ENCODE results near the gene TFPI. TPM values are rescaled to one million over a fixed set of nuclear protein-coding genes. Genes with fewer than 3 reads are reported as not detected.

Gene TFPI
- total RNA-seq, 1 experiment from 2014 or later: 129 TPM

DNA sequence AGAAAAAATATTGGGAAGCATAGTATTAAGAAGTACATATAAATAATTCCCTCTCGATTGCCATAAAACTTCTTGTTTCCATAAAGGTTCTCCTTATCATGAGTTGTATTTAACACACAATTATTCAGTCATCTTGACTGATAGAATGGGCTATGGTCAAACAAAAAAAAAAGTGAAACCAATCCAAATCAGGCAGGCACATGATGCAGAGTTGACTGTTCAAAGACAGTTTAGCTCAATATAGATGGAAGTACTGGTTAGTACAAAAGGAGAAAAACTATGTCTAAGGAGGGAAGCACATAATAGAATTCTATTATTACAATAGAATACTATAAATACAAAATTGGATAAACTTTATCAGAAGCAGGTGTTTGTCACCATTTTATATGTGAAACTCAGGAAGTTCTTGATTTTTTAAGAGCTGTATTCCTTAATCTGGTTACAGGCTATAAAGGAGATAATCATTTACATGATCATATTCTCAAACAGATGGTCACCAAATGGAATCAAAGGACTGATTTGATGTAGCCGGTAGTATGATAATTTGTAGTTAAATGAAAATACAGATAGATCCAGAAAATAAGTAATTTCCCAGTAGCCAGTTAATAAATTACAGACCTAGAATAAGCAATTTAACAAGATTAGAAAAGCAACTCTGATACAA, 88.0 kb downstream of the TFPI start:
- no peak overlapping the region for H3K4me3 ChIP-seq (ENCODE audit: low read depth in 2 of 2, low read length in 2 of 2)
- no peak overlapping the region for H3K27ac ChIP-seq (ENCODE audit: low read length)
- TF ChIP-seq POLR2AphosphoS5 (IDR thresholded peaks at IDR 0.05; ENCODE audit: low read depth, low read length) (no peak), TCF7L2 (IDR thresholded peaks at IDR 0.05; ENCODE audit: low read depth, low read length) (no peak), REST (IDR thresholded peaks at IDR 0.05; ENCODE audit: insufficient read depth in 1 of 2, low read depth in 2 of 2, low read length in 1 of 2) (no peak), SIN3A (IDR thresholded peaks at IDR 0.05; ENCODE audit: borderline replicate concordance, insufficient read depth, low read depth, low read length) (no peak)
- TF ChIP-seq, protein P1, sequence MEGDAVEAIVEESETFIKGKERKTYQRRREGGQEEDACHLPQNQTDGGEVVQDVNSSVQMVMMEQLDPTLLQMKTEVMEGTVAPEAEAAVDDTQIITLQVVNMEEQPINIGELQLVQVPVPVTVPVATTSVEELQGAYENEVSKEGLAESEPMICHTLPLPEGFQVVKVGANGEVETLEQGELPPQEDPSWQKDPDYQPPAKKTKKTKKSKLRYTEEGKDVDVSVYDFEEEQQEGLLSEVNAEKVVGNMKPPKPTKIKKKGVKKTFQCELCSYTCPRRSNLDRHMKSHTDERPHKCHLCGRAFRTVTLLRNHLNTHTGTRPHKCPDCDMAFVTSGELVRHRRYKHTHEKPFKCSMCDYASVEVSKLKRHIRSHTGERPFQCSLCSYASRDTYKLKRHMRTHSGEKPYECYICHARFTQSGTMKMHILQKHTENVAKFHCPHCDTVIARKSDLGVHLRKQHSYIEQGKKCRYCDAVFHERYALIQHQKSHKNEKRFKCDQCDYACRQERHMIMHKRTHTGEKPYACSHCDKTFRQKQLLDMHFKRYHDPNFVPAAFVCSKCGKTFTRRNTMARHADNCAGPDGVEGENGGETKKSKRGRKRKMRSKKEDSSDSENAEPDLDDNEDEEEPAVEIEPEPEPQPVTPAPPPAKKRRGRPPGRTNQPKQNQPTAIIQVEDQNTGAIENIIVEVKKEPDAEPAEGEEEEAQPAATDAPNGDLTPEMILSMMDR (IDR thresholded peaks at IDR 0.05): no peak
- ATAC-seq (no peak), DNase-seq (ENCODE audit: low read depth, low spot score) (no peak)
- no peaks in the 10 kb centered on the region for H3K27me3 ChIP-seq (ENCODE audit: control insufficient read depth, insufficient read depth, low read length)
- in situ Hi-C loops (cut with HindIII; ENCODE audit: low pct_unique_long_range_greater_than_20kb, low sequenced_read_pairs) (no loop called here), intact Hi-C loops (cut with micrococcal nuclease; ENCODE audit: unreplicated experiment) (no loop called here)
- ChIA-PET POLR2A (no interaction called here), CTCF (interaction anchor here (0.8 kb wide), 1 partner anchor 184 kb away, joined by 10 read pairs; no protein-coding TSS in a partner anchor)
- H3K4me1 ChIP-seq (ENCODE audit: control insufficient read depth, insufficient read depth, low read length): no peaks in the 10 kb centered on the region
- no peaks in the 10 kb centered on the region for H3K9me3 ChIP-seq (ENCODE audit: control insufficient read depth, insufficient read depth, low read depth, low read length)
- no TSS peak for BruUV-seq (replicated peaks)
- H3K36me3 ChIP-seq (ENCODE audit: control insufficient read depth, insufficient read depth, low read length): peaks cover 17% of the 10 kb centered on the region; the same call in 1 of the 2 replicates

- Histone ChIP-seq H3K4me1 (ENCODE audit: control insufficient read depth, insufficient read depth, low read length) (no peaks in the 10 kb centered on the region), H3K9me3 (ENCODE audit: control insufficient read depth, insufficient read depth, low read depth, low read length) (no peaks in the 10 kb centered on the region), H3K36me3 (ENCODE audit: control insufficient read depth, insufficient read depth, low read length) (peaks cover 14% of the 10 kb centered on the region; the same call in 1 of the 2 replicates), H3K27me3 (ENCODE audit: control insufficient read depth, insufficient read depth, low read length) (no peaks in the 10 kb centered on the region), H3K4me3 (ENCODE audit: low read depth in 2 of 2, low read length in 2 of 2) (no peak overlapping the region), H3K27ac (ENCODE audit: low read length) (no peak overlapping the region)
- intact Hi-C loops (cut with micrococcal nuclease; ENCODE audit: unreplicated experiment): no loop called here
- CTCF ChIA-PET: no interaction called here
- ATAC-seq (no peak), DNase-seq (ENCODE audit: low read depth, low spot score) (no peak)
- BruUV-seq (replicated peaks): no TSS peak
- POLR2A ChIA-PET: no interaction called here
- in situ Hi-C loops (cut with HindIII; ENCODE audit: low pct_unique_long_range_greater_than_20kb, low sequenced_read_pairs): no loop called here
- TF ChIP-seq SIN3A (IDR thresholded peaks at IDR 0.05; ENCODE audit: borderline replicate concordance, insufficient read depth, low read depth, low read length): no peak
- no peak for TF ChIP-seq REST (IDR thresholded peaks at IDR 0.05; ENCODE audit: insufficient read depth in 1 of 2, low read depth in 2 of 2, low read length in 1 of 2)
- no peak for TF ChIP-seq TCF7L2 (IDR thresholded peaks at IDR 0.05; ENCODE audit: low read depth, low read length)
- TF ChIP-seq POLR2AphosphoS5 (IDR thresholded peaks at IDR 0.05; ENCODE audit: low read depth, low read length): no peak
- TF ChIP-seq, protein P1 (IDR thresholded peaks at IDR 0.05): no peak
These were observed 91.4 kb downstream of the TFPI start for GRCh38 chr2:187462839-187463238.

Data from Panc1 (cell line).